MM.1S (cell line): Measurements from ENCODE around the gene TRPV4.

Source experiments
- DNase-seq: peaks from one replicate; pipeline ENCODE4 v3.0.0-alpha.2; 2015
- H2AFZ ChIP-seq: fragments of 300-600 bp; sonication (generic); 2 replicates; pipeline ENCODE4 v1.6.0; 2016; ENCODE audit warnings: antibody characterized with exemption, low read length
- H3F3A ChIP-seq: fragments of 300-600 bp; sonication (generic); 2 replicates; pipeline ENCODE4 v1.6.1; 2016; ENCODE audit warnings: mild to moderate bottlenecking, antibody characterized with exemption, low read length, moderate library complexity, mixed read lengths; ENCODE audit not compliant: insufficient read depth
- H3K27ac ChIP-seq: fragments of 300-600 bp; sonication (generic); 2 replicates; pipeline ENCODE4 v1.5.1; 2016; ENCODE audit warnings: mild to moderate bottlenecking, low read length
- H3K27me3 ChIP-seq: fragments of 300-600 bp; sonication (generic); replicated peaks from 2 replicates; pipeline ENCODE4 v1.6.0; 2016; ENCODE audit warnings: low read length; ENCODE audit not compliant: insufficient read depth
- H3K36me3 ChIP-seq: fragments of 300-600 bp; sonication (generic); replicated peaks from 2 replicates; pipeline ENCODE4 v1.6.1; 2016; ENCODE audit warnings: mild to moderate bottlenecking, low read length, mixed read lengths; ENCODE audit not compliant: insufficient read depth
- H3K4me1 ChIP-seq: fragments of 300-600 bp; sonication (generic); 2 replicates; pipeline ENCODE4 v1.6.1; 2016; ENCODE audit warnings: low read length, mixed read lengths
- H3K4me2 ChIP-seq: fragments of 300-600 bp; sonication (generic); 2 replicates; pipeline ENCODE4 v1.6.0; 2016; ENCODE audit warnings: low read depth, low read length
- H3K4me3 ChIP-seq: fragments of 300-600 bp; sonication (generic); 2 replicates; pipeline ENCODE4 v1.5.1; 2016; ENCODE audit warnings: low read length, mixed read lengths
- H3K79me2 ChIP-seq: fragments of 300-600 bp; sonication (generic); 2 replicates; pipeline ENCODE4 v1.6.1; 2016; ENCODE audit warnings: mixed run types, low read length, mixed read lengths
- H3K9ac ChIP-seq: fragments of 300-600 bp; sonication (generic); 2 replicates; pipeline ENCODE4 v1.6.1; 2016; ENCODE audit warnings: low read length, mixed read lengths
- H3K9me2 ChIP-seq: fragments of 300-600 bp; sonication (generic); replicated peaks from 2 replicates; pipeline ENCODE4 v1.6.1; 2016; ENCODE audit warnings: mild to moderate bottlenecking, low read length, mixed read lengths; ENCODE audit not compliant: insufficient read depth
- H3K9me3 ChIP-seq: fragments of 300-600 bp; sonication (generic); replicated peaks from 2 replicates; pipeline ENCODE4 v1.6.1; 2016; ENCODE audit warnings: mild to moderate bottlenecking, low read length, mixed read lengths; ENCODE audit not compliant: insufficient read depth
- H4K20me1 ChIP-seq: fragments of 300-600 bp; sonication (generic); 2 replicates; pipeline ENCODE4 v1.6.1; 2016; ENCODE audit warnings: mild to moderate bottlenecking, low read length, moderate library complexity, mixed read lengths; ENCODE audit not compliant: insufficient read depth
- CTCF ChIP-seq: fragments of 300-600 bp; sonication (generic); IDR thresholded peaks from 2 replicates; pipeline ENCODE4 v1.5.1; 2016; ENCODE audit warnings: antibody characterized with exemption, low read length, mixed read lengths
- EZH2 ChIP-seq: fragments of 300-600 bp; sonication (generic); optimal IDR thresholded peaks from 2 replicates; pipeline ENCODE3; 2017; ENCODE audit warnings: low read depth, mild to moderate bottlenecking, antibody characterized with exemption, low read length, mixed read lengths
- EZH2phosphoT487 ChIP-seq: fragments of 300-600 bp; sonication (generic); IDR thresholded peaks from 2 replicates; pipeline ENCODE4 v1.6.1; 2018; ENCODE audit warnings: antibody characterized with exemption, low read length

The TRPV4 gene

GRCh38 chr12:109815757-109816617, 17.2 kb downstream of the TRPV4 start:
- H3K9ac ChIP-seq, result no peak overlapping the region
- H3K36me3 ChIP-seq, result no peaks in the 10 kb centered on the region
- H3K9me3 ChIP-seq, result no peaks in the 10 kb centered on the region
- no peaks in the 10 kb centered on the region for H3K4me1 ChIP-seq
- no peaks in the 10 kb centered on the region for H3K79me2 ChIP-seq
- no peak for DNase-seq
- TF ChIP-seq CTCF (no peak), EZH2phosphoT487 (no peak), EZH2 (no peak)
- no peak overlapping the region for H3K4me2 ChIP-seq
- no peak overlapping the region for H3K4me3 ChIP-seq
- no peak overlapping the region for H3K27ac ChIP-seq
- no peaks in the 10 kb centered on the region for H3F3A ChIP-seq
- no peak overlapping the region for H2AFZ ChIP-seq
- H3K9me2 ChIP-seq, result no peaks in the 10 kb centered on the region
- no peaks in the 10 kb centered on the region for H4K20me1 ChIP-seq
- H3K27me3 ChIP-seq, result no peaks in the 10 kb centered on the region; the same call in none of the 2 replicates

GRCh38 chr12:109815225-109815624, 18.0 kb downstream of the TRPV4 start:
- Histone ChIP-seq H3K79me2 (no peaks in the 10 kb centered on the region), H3K4me2 (no peak overlapping the region), H4K20me1 (no peaks in the 10 kb centered on the region), H3K36me3 (no peaks in the 10 kb centered on the region), H3K27ac (no peak overlapping the region), H3F3A (no peaks in the 10 kb centered on the region), H3K9me3 (no peaks in the 10 kb centered on the region), H2AFZ (no peak overlapping the region), H3K9ac (no peak overlapping the region), H3K27me3 (no peaks in the 10 kb centered on the region; the same call in none of the 2 replicates), H3K4me3 (no peak overlapping the region), H3K4me1 (no peaks in the 10 kb centered on the region), H3K9me2 (no peaks in the 10 kb centered on the region)
- TF ChIP-seq EZH2, result no peak
- no peak for TF ChIP-seq CTCF
- TF ChIP-seq EZH2phosphoT487, result no peak
- DNase-seq, result no peak

- H3K79me2 ChIP-seq, result no peaks in the 10 kb centered on the region
- no peak overlapping the region for H2AFZ ChIP-seq
- no peak overlapping the region for H3K27ac ChIP-seq
- no peaks in the 10 kb centered on the region for H3K9me2 ChIP-seq
- H3K9me3 ChIP-seq, result no peaks in the 10 kb centered on the region
- TF ChIP-seq EZH2 (no peak), CTCF (no peak), EZH2phosphoT487 (no peak)
- H3F3A ChIP-seq, result no peaks in the 10 kb centered on the region
- H3K36me3 ChIP-seq, result no peaks in the 10 kb centered on the region
- no peak overlapping the region for H3K9ac ChIP-seq
- no peaks in the 10 kb centered on the region for H3K4me1 ChIP-seq
- H3K4me3 ChIP-seq, result no peak overlapping the region
- DNase-seq, result no peak
- no peaks in the 10 kb centered on the region for H4K20me1 ChIP-seq
- no peaks in the 10 kb centered on the region; the same call in none of the 2 replicates for H3K27me3 ChIP-seq
- no peak overlapping the region for H3K4me2 ChIP-seq
Observed at GRCh38 chr12:109814600-109815150, 18.5 kb downstream of the TRPV4 start.
